ENCODE results near the gene ZNF597.

DNA sequence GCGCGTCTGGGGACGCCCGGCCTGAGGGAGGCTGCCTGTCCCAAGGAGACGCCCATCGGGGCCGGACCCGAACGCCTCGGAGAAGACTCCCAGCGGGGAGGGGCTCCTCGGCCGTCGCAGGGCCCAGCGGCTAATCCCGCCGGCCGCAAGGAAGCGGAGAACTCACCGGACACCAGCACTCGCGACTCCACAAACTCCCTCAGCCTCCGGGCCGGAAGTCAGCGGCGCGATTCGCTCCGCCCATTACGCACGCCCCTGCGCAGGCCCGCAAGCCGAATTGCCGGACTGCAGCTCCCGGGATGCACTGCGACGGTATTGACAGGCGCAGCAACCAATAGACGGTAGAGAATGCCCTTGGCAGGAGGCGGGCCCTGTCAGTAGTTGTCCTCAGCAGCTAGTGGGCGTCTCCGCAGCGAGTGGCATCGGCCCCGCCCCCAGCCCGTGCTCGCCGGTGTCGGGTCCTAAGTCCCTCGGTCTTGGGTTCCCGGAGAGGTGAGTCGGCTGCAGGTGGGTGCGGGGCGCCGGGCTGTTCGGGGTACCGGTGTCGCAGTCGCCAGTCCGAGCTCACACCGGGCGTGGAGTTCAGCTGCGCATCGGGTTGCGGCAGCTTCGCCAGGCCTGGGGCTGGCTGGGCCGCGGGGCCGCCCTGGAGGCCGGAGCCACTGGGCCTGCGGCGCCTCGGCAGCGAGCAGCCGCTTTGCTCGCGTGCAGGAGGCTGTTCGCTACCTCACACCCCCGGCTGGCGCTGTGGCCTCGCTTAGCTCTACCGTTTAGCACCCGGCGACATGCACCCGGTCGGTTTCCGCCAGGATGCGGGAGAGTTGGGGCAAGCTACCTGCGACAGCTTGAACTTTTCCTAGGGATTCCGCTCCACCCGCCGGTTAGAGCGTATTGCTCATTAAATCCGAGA, 42.3 kb downstream of the ZNF597 start, which contains the start of the genes ZNF174 and ZSCAN32:
- no peak for TF ChIP-seq CTCF (IDR thresholded peaks at IDR 0.05)
- peak; percentile 44 to 53 for TF ChIP-seq POLR2A (IDR thresholded peaks at IDR 0.05)
- TF ChIP-seq EP300 (IDR thresholded peaks at IDR 0.05) = no peak
- TF ChIP-seq POLR2AphosphoS5 (IDR thresholded peaks at IDR 0.05) = peak; percentile 65 to 91 (median 88)

All from sigmoid colon (tissue), 4 donors.